ENCODE data around the gene GBP7. TPM values are rescaled to one million over a fixed set of nuclear protein-coding genes. Genes with fewer than 3 reads are reported as not detected.
"Not testable (repeated sequence)": the region's sequence is repeated elsewhere in the genome, so short reads cannot be mapped to it uniquely, and the experiment has no call there.

The GBP7 gene
- total RNA-seq, 1 donor from 2014 or later = not detected

DNA sequence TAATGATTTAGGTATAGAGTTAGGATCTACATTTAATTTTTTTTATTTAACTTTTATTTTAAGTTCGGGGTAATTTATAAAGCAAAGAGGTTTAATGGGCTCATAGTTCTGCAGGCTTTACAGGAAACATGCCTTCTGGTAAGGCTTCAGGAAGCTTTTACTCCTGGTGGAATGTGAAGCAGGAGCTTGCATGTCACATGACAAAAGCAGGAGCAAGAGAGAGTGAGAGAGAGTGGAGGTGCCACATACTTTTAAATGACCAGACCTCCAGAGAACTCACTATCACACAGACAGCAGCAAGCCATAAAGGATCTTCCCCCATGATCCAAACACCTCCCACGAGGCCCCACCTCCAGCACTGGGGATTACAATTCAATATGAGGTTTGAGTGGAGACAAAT, 32.3 kb downstream of the GBP7 start:
- Mint-ChIP-seq H3K36me3 (ENCODE audit: unreplicated experiment) (no peaks in the 10 kb centered on the region), H3K9me3 (ENCODE audit: unreplicated experiment) (no peaks in the 10 kb centered on the region), H3K27me3 (ENCODE audit: unreplicated experiment) (peaks cover 1% of the 10 kb centered on the region), H3K4me1 (ENCODE audit: low read depth, unreplicated experiment) (peaks cover 3% of the 10 kb centered on the region), H3K4me3 (ENCODE audit: unreplicated experiment) (no peak overlapping the region), H3K27ac (ENCODE audit: unreplicated experiment) (no peak overlapping the region)
- DNase-seq = no peak
- TF ChIP-seq, protein P1, sequence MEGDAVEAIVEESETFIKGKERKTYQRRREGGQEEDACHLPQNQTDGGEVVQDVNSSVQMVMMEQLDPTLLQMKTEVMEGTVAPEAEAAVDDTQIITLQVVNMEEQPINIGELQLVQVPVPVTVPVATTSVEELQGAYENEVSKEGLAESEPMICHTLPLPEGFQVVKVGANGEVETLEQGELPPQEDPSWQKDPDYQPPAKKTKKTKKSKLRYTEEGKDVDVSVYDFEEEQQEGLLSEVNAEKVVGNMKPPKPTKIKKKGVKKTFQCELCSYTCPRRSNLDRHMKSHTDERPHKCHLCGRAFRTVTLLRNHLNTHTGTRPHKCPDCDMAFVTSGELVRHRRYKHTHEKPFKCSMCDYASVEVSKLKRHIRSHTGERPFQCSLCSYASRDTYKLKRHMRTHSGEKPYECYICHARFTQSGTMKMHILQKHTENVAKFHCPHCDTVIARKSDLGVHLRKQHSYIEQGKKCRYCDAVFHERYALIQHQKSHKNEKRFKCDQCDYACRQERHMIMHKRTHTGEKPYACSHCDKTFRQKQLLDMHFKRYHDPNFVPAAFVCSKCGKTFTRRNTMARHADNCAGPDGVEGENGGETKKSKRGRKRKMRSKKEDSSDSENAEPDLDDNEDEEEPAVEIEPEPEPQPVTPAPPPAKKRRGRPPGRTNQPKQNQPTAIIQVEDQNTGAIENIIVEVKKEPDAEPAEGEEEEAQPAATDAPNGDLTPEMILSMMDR (IDR thresholded peaks at IDR 0.05; ENCODE audit: partially characterized antibody, unreplicated experiment) = no peak

DNA sequence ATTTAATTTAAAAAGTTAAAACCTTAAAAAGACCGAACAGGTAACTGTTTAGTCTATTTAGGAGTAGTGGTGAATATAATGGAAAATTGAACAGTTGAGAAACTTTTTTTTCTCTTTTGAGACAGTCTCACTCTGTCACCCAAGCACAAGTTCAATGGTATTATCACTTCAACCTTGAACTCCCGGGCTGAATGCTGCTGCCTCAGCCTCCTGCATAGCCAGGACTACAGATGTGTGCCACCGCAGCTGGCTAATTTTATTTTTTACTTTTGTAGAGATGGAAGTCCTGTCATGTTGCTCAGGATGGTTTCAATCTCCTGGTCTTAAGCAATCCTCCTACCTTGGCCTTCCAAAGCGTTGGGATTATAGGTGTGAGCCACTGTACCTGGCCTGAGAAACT, 33.6 kb downstream of the GBP7 start:
- Mint-ChIP-seq H3K4me3 (ENCODE audit: unreplicated experiment) (no peak overlapping the region), H3K36me3 (ENCODE audit: unreplicated experiment) (no peaks in the 10 kb centered on the region), H3K9me3 (ENCODE audit: unreplicated experiment) (no peaks in the 10 kb centered on the region), H3K27me3 (ENCODE audit: unreplicated experiment) (peaks cover 1% of the 10 kb centered on the region), H3K27ac (ENCODE audit: unreplicated experiment) (no peak overlapping the region), H3K4me1 (ENCODE audit: low read depth, unreplicated experiment) (no peaks in the 10 kb centered on the region)
- TF ChIP-seq, protein P1 (IDR thresholded peaks at IDR 0.05; ENCODE audit: partially characterized antibody, unreplicated experiment) = no peak
- DNase-seq = no peak

DNA sequence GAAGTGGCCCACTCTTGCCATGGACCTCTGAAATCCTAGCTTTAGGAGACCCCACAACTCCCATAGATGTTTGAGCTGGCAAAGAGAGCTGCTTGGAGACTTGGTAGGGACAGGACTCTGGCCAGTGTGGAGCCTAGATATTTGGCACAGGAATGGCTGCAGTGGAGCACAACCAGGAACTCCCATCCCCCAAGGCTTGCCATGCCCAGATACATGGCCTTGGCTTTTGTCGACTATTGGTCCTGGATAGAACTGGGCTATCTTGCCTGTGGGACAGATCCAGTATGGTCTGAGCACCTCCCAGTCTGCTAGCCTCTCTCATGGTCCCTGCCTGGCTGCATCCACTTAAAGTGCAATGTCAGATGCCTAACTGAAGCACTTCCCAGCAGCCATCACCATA, 42.1 kb downstream of the GBP7 start:
- H3K4me3 Mint-ChIP-seq (ENCODE audit: unreplicated experiment) = no peak overlapping the region
- H3K36me3 Mint-ChIP-seq (ENCODE audit: unreplicated experiment) = no peaks in the 10 kb centered on the region
- TF ChIP-seq, protein P1 (IDR thresholded peaks at IDR 0.05; ENCODE audit: partially characterized antibody, unreplicated experiment) = no peak
- H3K27ac Mint-ChIP-seq (ENCODE audit: unreplicated experiment) = no peak overlapping the region
- H3K27me3 Mint-ChIP-seq (ENCODE audit: unreplicated experiment) = peaks cover 2% of the 10 kb centered on the region
- no peaks in the 10 kb centered on the region for H3K4me1 Mint-ChIP-seq (ENCODE audit: low read depth, unreplicated experiment)
- DNase-seq = no peak
- H3K9me3 Mint-ChIP-seq (ENCODE audit: unreplicated experiment) = no peaks in the 10 kb centered on the region

DNA sequence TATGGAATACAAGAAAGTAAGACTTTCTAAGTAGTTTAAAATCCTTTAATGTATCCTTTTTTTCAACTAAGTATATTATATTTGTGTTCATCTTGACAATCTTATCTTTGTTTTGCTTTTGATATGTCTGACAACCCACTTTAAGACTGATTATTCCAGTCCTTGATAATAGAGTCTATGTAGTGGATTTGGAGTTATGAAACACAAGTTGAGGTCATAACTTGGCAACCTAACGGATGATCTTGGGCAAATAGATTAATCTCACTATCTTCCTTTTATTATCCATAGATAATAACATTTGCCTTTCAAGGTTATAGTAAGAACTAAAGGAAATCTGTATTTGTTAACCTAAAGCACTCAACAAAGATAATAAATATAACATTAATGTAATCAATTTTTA, 45.1 kb downstream of the GBP7 start:
- H3K36me3 Mint-ChIP-seq (ENCODE audit: unreplicated experiment) = peaks cover 4% of the 10 kb centered on the region
- no peaks in the 10 kb centered on the region for H3K9me3 Mint-ChIP-seq (ENCODE audit: unreplicated experiment)
- DNase-seq = no peak
- no peaks in the 10 kb centered on the region for H3K4me1 Mint-ChIP-seq (ENCODE audit: low read depth, unreplicated experiment)
- no peak overlapping the region for H3K27ac Mint-ChIP-seq (ENCODE audit: unreplicated experiment)
- TF ChIP-seq, protein P1 (IDR thresholded peaks at IDR 0.05; ENCODE audit: partially characterized antibody, unreplicated experiment) = no peak
- peaks cover 2% of the 10 kb centered on the region for H3K27me3 Mint-ChIP-seq (ENCODE audit: unreplicated experiment)
- H3K4me3 Mint-ChIP-seq (ENCODE audit: unreplicated experiment) = no peak overlapping the region

DNA sequence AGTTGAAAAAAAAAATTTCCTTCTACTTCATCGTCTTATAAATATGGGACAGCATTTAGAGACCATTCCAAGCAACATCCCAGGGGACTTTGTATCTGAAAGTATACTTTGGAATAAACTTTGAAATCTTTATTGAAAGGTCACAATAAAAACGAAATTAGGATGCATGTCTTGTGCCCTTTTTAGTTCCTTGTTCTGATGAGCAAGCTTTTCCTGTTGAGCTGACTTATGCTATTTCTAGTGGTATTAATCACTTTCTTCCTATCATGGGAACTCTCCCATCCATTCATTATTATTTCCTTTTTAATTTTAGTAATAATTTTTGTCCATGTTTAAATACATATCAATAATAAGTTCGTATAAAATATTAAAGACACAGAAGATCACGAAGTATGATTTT, 45.9 kb downstream of the GBP7 start:
- Mint-ChIP-seq H3K36me3 (ENCODE audit: unreplicated experiment) (peaks cover 4% of the 10 kb centered on the region), H3K4me3 (ENCODE audit: unreplicated experiment) (no peak overlapping the region), H3K27ac (ENCODE audit: unreplicated experiment) (no peak overlapping the region), H3K9me3 (ENCODE audit: unreplicated experiment) (no peaks in the 10 kb centered on the region), H3K4me1 (ENCODE audit: low read depth, unreplicated experiment) (no peaks in the 10 kb centered on the region), H3K27me3 (ENCODE audit: unreplicated experiment) (peaks cover 2% of the 10 kb centered on the region)
- DNase-seq = no peak
- TF ChIP-seq, protein P1 (IDR thresholded peaks at IDR 0.05; ENCODE audit: partially characterized antibody, unreplicated experiment) = no peak

DNA sequence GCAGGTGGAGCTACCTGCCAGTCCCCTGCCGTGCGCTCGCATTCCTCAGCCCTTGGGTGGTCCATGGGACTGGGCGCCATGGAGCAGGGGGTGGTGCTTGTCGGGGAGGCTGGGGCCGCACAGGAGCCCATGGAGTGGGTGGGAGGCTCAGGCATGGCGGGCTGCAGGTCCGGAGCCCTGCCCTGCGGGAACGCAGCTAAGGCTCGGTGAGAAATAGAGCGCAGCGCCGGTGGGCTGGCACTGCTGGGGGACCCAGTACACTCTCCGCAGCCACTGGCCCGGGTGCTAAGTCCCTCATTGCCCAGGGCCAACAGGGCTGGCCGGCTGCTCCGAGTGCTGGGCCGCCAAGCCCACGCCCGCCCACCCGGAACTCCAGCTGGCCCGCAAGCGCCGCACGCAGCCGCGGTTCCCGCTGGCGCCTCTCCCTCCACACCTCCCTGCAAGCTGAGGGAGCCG, 47.8 kb downstream of the GBP7 start:
- not testable (repeated sequence) for DNase-seq; H3K27me3 Mint-ChIP-seq (ENCODE audit: unreplicated experiment); H3K4me1 Mint-ChIP-seq (ENCODE audit: low read depth, unreplicated experiment); H3K36me3 Mint-ChIP-seq (ENCODE audit: unreplicated experiment); H3K27ac Mint-ChIP-seq (ENCODE audit: unreplicated experiment); H3K4me3 Mint-ChIP-seq (ENCODE audit: unreplicated experiment); H3K9me3 Mint-ChIP-seq (ENCODE audit: unreplicated experiment)

DNA sequence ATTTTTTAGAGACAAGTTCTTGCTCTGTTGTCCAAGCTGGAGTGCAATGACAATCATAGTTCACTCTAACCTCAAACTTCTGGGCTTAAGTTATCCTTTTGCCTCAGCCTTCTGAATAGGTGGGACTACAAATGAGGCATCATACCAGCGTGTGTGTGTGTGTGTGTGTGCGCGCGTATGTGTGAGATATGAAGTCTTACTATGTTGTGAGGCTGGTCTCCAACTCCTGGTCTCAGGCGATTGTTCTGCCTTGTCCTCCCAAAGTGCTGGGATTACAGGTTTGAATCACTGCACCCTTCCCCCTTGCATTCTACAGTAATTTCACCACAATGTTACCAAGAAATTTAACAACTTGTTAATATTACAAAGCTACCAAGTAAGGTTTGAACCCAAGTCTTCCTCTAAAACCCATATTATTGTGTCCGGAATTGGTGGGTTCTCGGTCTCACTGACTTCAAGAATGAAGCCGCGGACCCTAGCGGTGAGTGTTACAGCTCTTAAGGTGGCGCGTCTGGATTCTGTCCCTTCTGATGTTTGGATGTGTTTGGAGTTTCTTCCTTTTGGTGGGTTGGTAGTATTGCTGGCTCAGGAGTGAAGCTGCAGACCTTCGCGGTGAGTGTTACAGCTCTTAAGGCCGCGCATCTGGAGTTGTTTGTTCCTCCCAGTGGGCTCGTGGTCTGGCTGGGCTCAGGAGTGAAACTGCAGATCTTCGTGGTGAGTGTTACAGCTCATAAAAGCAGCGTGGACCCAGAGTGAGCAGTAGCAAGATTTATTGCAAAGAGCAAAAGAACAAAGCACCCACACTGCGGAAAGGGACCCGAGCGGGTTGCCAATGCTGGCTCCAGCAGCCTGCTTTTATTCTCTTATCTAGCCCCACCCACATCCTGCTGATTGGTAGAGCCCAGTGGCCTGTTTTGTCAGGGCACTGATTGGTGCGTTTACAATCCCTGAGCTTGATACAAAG, 48.9 kb downstream of the GBP7 start:
- not testable (repeated sequence) for H3K4me3 Mint-ChIP-seq (ENCODE audit: unreplicated experiment); H3K36me3 Mint-ChIP-seq (ENCODE audit: unreplicated experiment); H3K4me1 Mint-ChIP-seq (ENCODE audit: low read depth, unreplicated experiment); H3K27ac Mint-ChIP-seq (ENCODE audit: unreplicated experiment); H3K27me3 Mint-ChIP-seq (ENCODE audit: unreplicated experiment); H3K9me3 Mint-ChIP-seq (ENCODE audit: unreplicated experiment); DNase-seq
